Keratinocyte (primary cell): ENCODE measurements around the gene SEMA7A.

Source experiments
- EZH2 ChIP-seq: IDR thresholded peaks from one replicate; pipeline ENCODE4 v1.6.1; 2012; ENCODE audit warnings: inconsistent platforms, mild to moderate bottlenecking, low read length, moderate library complexity
- TF ChIP-seq, protein P1 (sequence below), 3 experiments: IDR thresholded peaks in 1 of 3; conservative IDR thresholded peaks in 1 of 3; optimal IDR thresholded peaks in 1 of 3; 2 replicates in 2 of 3; 3 replicates in 1 of 3; pipeline versions ENCODE3 to v1.5.1; 2011; ENCODE audit warnings: low read length in 3 of 3, mild to moderate bottlenecking in 3 of 3, moderate library complexity in 2 of 3, control low read depth in 1 of 3, inconsistent platforms in 1 of 3; ENCODE audit not compliant: insufficient read depth in 2 of 3; ENCODE audit errors: extremely low read depth in 1 of 3

DNA sequence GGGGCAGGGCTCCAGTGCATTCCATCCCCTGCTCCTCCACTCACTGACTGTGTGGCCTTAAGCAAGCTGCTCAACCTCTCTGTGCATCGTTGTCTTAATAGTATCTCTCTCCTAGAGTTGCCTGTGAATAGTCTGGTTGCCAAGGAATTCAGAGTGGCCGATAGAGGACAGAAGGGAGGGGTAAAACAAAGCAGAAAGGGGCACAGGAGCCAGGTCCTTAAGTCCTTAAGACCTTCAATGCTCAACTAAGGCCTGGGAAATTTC lies 52.6 kb downstream of the SEMA7A start:
- TF ChIP-seq, protein P1, sequence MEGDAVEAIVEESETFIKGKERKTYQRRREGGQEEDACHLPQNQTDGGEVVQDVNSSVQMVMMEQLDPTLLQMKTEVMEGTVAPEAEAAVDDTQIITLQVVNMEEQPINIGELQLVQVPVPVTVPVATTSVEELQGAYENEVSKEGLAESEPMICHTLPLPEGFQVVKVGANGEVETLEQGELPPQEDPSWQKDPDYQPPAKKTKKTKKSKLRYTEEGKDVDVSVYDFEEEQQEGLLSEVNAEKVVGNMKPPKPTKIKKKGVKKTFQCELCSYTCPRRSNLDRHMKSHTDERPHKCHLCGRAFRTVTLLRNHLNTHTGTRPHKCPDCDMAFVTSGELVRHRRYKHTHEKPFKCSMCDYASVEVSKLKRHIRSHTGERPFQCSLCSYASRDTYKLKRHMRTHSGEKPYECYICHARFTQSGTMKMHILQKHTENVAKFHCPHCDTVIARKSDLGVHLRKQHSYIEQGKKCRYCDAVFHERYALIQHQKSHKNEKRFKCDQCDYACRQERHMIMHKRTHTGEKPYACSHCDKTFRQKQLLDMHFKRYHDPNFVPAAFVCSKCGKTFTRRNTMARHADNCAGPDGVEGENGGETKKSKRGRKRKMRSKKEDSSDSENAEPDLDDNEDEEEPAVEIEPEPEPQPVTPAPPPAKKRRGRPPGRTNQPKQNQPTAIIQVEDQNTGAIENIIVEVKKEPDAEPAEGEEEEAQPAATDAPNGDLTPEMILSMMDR (optimal IDR thresholded peaks at IDR 0.05 in 1 of 3, IDR thresholded peaks at IDR 0.05 in 1 of 3, conservative IDR thresholded peaks at IDR 0.05 in 1 of 3; ENCODE audit: extremely low read depth in 1 of 3, insufficient read depth in 2 of 3, low read length in 3 of 3): no peak
- TF ChIP-seq EZH2: no peak
